ENCODE results near the gene EPHB4.

The EPHB4 gene

GRCh38 chr7:100802951-100803350 lies 24.4 kb downstream of the EPHB4 start:
- Histone ChIP-seq H3K9ac (ENCODE audit: low read depth, low read length, poor library complexity, severe bottlenecking) (peak overlapping the region; percentile 24), H3K36me3 (ENCODE audit: insufficient read depth, low read length) (no peaks in the 10 kb centered on the region), H3K9me3 (ENCODE audit: insufficient read depth, low read depth, low read length) (no peaks in the 10 kb centered on the region), H3K4me2 (ENCODE audit: low read depth, low read length, poor library complexity, severe bottlenecking) (peak overlapping the region; percentile 52), H3K9me2 (replicated peaks; ENCODE audit: low read depth, low read length) (no peaks in the 10 kb centered on the region), H3K27me3 (ENCODE audit: insufficient read depth, low read length, poor library complexity, severe bottlenecking) (no peaks in the 10 kb centered on the region), H3K4me1 (ENCODE audit: insufficient read depth, low read length, poor library complexity, severe bottlenecking) (peaks cover 15% of the 10 kb centered on the region), H4K20me1 (ENCODE audit: insufficient read depth, low read length, poor library complexity, severe bottlenecking) (no peaks in the 10 kb centered on the region), H3K79me2 (ENCODE audit: insufficient read depth, low read length) (no peaks in the 10 kb centered on the region), H3K4me3 (ENCODE audit: low read length, poor library complexity, severe bottlenecking) (no peak overlapping the region), H2AFZ (ENCODE audit: low read length) (peak overlapping the region; percentile 86; the same call in 1 of the 2 replicates), H3F3A (ENCODE audit: low read depth) (no peaks in the 10 kb centered on the region)
- TF ChIP-seq CTCF (conservative IDR thresholded peaks at IDR 0.05; ENCODE audit: low read length) (no peak), EZH2phosphoT487 (IDR thresholded peaks at IDR 0.05; ENCODE audit: borderline replicate concordance) (no peak)

GRCh38 chr7:100801833-100802568 lies 25.3 kb downstream of the EPHB4 start:
- Histone ChIP-seq H3K4me1 (ENCODE audit: insufficient read depth, low read length, poor library complexity, severe bottlenecking) (peaks cover 15% of the 10 kb centered on the region), H2AFZ (ENCODE audit: low read length) (no peak overlapping the region), H3K27me3 (ENCODE audit: insufficient read depth, low read length, poor library complexity, severe bottlenecking) (no peaks in the 10 kb centered on the region), H3F3A (ENCODE audit: low read depth) (no peaks in the 10 kb centered on the region), H3K4me2 (ENCODE audit: low read depth, low read length, poor library complexity, severe bottlenecking) (no peak overlapping the region), H3K4me3 (ENCODE audit: low read length, poor library complexity, severe bottlenecking) (no peak overlapping the region), H3K9ac (ENCODE audit: low read depth, low read length, poor library complexity, severe bottlenecking) (no peak overlapping the region), H3K9me3 (ENCODE audit: insufficient read depth, low read depth, low read length) (no peaks in the 10 kb centered on the region), H3K36me3 (ENCODE audit: insufficient read depth, low read length) (no peaks in the 10 kb centered on the region), H3K79me2 (ENCODE audit: insufficient read depth, low read length) (no peaks in the 10 kb centered on the region), H3K9me2 (replicated peaks; ENCODE audit: low read depth, low read length) (no peaks in the 10 kb centered on the region), H4K20me1 (ENCODE audit: insufficient read depth, low read length, poor library complexity, severe bottlenecking) (no peaks in the 10 kb centered on the region)
- TF ChIP-seq EZH2phosphoT487 (IDR thresholded peaks at IDR 0.05; ENCODE audit: borderline replicate concordance) (no peak), CTCF (conservative IDR thresholded peaks at IDR 0.05; ENCODE audit: low read length) (no peak)

- Histone ChIP-seq H3K9me3 (ENCODE audit: insufficient read depth, low read depth, low read length) (no peaks in the 10 kb centered on the region), H2AFZ (ENCODE audit: low read length) (no peak overlapping the region; the same call in 1 of the 2 replicates), H3F3A (ENCODE audit: low read depth) (no peaks in the 10 kb centered on the region), H3K27me3 (ENCODE audit: insufficient read depth, low read length, poor library complexity, severe bottlenecking) (no peaks in the 10 kb centered on the region), H3K9me2 (replicated peaks; ENCODE audit: low read depth, low read length) (no peaks in the 10 kb centered on the region), H3K9ac (ENCODE audit: low read depth, low read length, poor library complexity, severe bottlenecking) (no peak overlapping the region), H3K79me2 (ENCODE audit: insufficient read depth, low read length) (no peaks in the 10 kb centered on the region), H3K4me2 (ENCODE audit: low read depth, low read length, poor library complexity, severe bottlenecking) (no peak overlapping the region), H3K36me3 (ENCODE audit: insufficient read depth, low read length) (no peaks in the 10 kb centered on the region), H3K4me3 (ENCODE audit: low read length, poor library complexity, severe bottlenecking) (no peak overlapping the region), H4K20me1 (ENCODE audit: insufficient read depth, low read length, poor library complexity, severe bottlenecking) (no peaks in the 10 kb centered on the region), H3K4me1 (ENCODE audit: insufficient read depth, low read length, poor library complexity, severe bottlenecking) (peaks cover 15% of the 10 kb centered on the region)
- TF ChIP-seq CTCF (conservative IDR thresholded peaks at IDR 0.05; ENCODE audit: low read length) (peak; percentile 74), EZH2phosphoT487 (IDR thresholded peaks at IDR 0.05; ENCODE audit: borderline replicate concordance) (no peak)
Observed at GRCh38 chr7:100799037-100799896, 28.1 kb downstream of the EPHB4 start.

All from Loucy (cell line).